Thyroid gland (tissue), 4 donors: ENCODE results near the gene GSTT2B.

Experiments used
- POLR2A ChIP-seq, 2 donors: fragments of 450-650 bp; IDR thresholded peaks; one replicate each; pipeline ENCODE4 v1.6.1; 2017; ENCODE audit warnings: antibody characterized with exemption in 2 of 2, mild to moderate bottlenecking in 2 of 2, moderate library complexity in 1 of 2
- TF ChIP-seq, protein P1 (sequence below), 6 experiments: fragments of 200-600 bp in 3 of 6; fragments of 450-650 bp in 3 of 6; sonication (generic) in 3 of 6; IDR thresholded peaks; one replicate each; pipeline ENCODE4 v1.5.1; 2016 to 2019; ENCODE audit warnings: antibody characterized with exemption in 6 of 6, mild to moderate bottlenecking in 2 of 6, inconsistent platforms in 1 of 6, moderate library complexity in 1 of 6

DNA sequence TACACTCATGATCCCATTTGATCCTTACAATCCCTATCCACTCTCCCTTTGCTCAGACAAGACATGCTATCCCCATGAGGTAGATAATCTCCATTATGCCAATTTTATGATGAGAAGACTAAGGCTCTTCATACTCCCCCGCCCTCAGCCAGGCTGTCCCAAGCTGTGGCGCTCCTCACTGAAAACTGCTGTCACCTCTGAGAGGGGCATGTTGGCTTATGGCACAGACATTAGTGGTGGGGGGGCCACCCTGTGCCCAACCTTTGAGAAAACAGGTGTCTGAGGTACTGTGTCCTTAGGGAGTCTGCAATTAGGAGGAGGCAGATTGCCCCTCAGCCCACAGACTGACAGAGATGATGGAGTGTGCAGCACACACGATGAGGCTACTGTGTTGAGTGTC, 8.1 kb upstream of the GSTT2B start:
- TF ChIP-seq, protein P1, sequence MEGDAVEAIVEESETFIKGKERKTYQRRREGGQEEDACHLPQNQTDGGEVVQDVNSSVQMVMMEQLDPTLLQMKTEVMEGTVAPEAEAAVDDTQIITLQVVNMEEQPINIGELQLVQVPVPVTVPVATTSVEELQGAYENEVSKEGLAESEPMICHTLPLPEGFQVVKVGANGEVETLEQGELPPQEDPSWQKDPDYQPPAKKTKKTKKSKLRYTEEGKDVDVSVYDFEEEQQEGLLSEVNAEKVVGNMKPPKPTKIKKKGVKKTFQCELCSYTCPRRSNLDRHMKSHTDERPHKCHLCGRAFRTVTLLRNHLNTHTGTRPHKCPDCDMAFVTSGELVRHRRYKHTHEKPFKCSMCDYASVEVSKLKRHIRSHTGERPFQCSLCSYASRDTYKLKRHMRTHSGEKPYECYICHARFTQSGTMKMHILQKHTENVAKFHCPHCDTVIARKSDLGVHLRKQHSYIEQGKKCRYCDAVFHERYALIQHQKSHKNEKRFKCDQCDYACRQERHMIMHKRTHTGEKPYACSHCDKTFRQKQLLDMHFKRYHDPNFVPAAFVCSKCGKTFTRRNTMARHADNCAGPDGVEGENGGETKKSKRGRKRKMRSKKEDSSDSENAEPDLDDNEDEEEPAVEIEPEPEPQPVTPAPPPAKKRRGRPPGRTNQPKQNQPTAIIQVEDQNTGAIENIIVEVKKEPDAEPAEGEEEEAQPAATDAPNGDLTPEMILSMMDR (IDR thresholded peaks at IDR 0.05): no peak
- no peak for TF ChIP-seq POLR2A (IDR thresholded peaks at IDR 0.05)
